ENCODE results near the gene QTRT2.

- TF ChIP-seq, protein P1, sequence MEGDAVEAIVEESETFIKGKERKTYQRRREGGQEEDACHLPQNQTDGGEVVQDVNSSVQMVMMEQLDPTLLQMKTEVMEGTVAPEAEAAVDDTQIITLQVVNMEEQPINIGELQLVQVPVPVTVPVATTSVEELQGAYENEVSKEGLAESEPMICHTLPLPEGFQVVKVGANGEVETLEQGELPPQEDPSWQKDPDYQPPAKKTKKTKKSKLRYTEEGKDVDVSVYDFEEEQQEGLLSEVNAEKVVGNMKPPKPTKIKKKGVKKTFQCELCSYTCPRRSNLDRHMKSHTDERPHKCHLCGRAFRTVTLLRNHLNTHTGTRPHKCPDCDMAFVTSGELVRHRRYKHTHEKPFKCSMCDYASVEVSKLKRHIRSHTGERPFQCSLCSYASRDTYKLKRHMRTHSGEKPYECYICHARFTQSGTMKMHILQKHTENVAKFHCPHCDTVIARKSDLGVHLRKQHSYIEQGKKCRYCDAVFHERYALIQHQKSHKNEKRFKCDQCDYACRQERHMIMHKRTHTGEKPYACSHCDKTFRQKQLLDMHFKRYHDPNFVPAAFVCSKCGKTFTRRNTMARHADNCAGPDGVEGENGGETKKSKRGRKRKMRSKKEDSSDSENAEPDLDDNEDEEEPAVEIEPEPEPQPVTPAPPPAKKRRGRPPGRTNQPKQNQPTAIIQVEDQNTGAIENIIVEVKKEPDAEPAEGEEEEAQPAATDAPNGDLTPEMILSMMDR (tag by site-specific recombination; IDR thresholded peaks at IDR 0.05), result no peak
- TF ChIP-seq ZNF121 (tag by site-specific recombination; IDR thresholded peaks at IDR 0.05) (no peak), ZNF19 (tag by site-specific recombination; IDR thresholded peaks at IDR 0.05; ENCODE audit: low read depth) (no peak), REST (tag by site-specific recombination; IDR thresholded peaks at IDR 0.05) (no peak), ZNF704 (tag by site-specific recombination; IDR thresholded peaks at IDR 0.05) (no peak), BCL11A (tag by site-specific recombination; IDR thresholded peaks at IDR 0.05; ENCODE audit: low read depth) (no peak)
Observed at GRCh38 chr3:114108137-114108536, 51.6 kb downstream of the QTRT2 start.
